Thyroid gland (tissue), 4 donors: ENCODE measurements around the gene AMZ1. TPM values are rescaled to one million over a fixed set of nuclear protein-coding genes. Genes with fewer than 3 reads are reported as not detected.
"Not testable (repeated sequence)": the region's sequence is repeated elsewhere in the genome, so short reads cannot be mapped to it uniquely, and the experiment has no call there.

ENCODE experiments used
- DNase-seq, 2 donors: peaks; one replicate each; pipeline ENCODE4 v3.0.0-alpha.2; 2019
- H3K27ac ChIP-seq, 3 donors: fragments of 200-600 bp; sonication (generic); 1 replicate in 2 of 3; 2 replicates in 1 of 3; pipeline ENCODE4 v1.5.1; 2016 to 2019; ENCODE audit warnings: mild to moderate bottlenecking in 1 of 3, moderate library complexity in 1 of 3
- H3K27me3 ChIP-seq: fragments of 200-600 bp; sonication (generic); one replicate; pipeline ENCODE4 v1.5.1; 2019
- H3K36me3 ChIP-seq, 2 donors: fragments of 200-600 bp; sonication (generic); one replicate each; pipeline ENCODE4 v1.5.1; 2016 to 2019
- H3K4me1 ChIP-seq, 2 donors: fragments of 200-600 bp; sonication (generic); one replicate each; pipeline ENCODE4 v1.5.1; 2017 to 2019
- H3K4me3 ChIP-seq, 3 donors: fragments of 200-600 bp; sonication (generic); replicated peaks in 1 of 3; 1 replicate in 2 of 3; 2 replicates in 1 of 3; pipeline ENCODE4 v1.5.1; 2016; ENCODE audit warnings: mild to moderate bottlenecking in 1 of 3
- H3K9me3 ChIP-seq: fragments of 200-600 bp; sonication (generic); one replicate; pipeline ENCODE4 v1.5.1; 2017
- CTCF ChIP-seq, 6 experiments: fragments of 200-600 bp in 3 of 6; fragments of 450-650 bp in 3 of 6; sonication (generic) in 3 of 6; IDR thresholded peaks; one replicate each; pipeline ENCODE4 v1.5.1; 2016 to 2019; ENCODE audit warnings: antibody characterized with exemption in 6 of 6, mild to moderate bottlenecking in 2 of 6, inconsistent platforms in 1 of 6, moderate library complexity in 1 of 6
- POLR2A ChIP-seq, 2 donors: fragments of 450-650 bp; IDR thresholded peaks; one replicate each; pipeline ENCODE4 v1.6.1; 2017; ENCODE audit warnings: antibody characterized with exemption in 2 of 2, mild to moderate bottlenecking in 2 of 2, moderate library complexity in 1 of 2
- WGBS, 2 donors: methylation state at CpG; one replicate each; pipeline ENCODE4 v1.1.5; 2017; 5-methylcytosine and 5-hydroxymethylcytosine counted together
- intact Hi-C: fragments of 100-400 bp; cut with DNase I; formaldehyde crosslinking; loops from one replicate; pipeline ENCODE4 v1.15.1; 2023
- total RNA-seq, 4 donors: library from RNA; depleted of rRNA; stranded (reverse); fragments of >200 nt; gene quantifications; one replicate each; pipeline ENCODE4 v1.2.3, GENCODE V29; 2016

Gene AMZ1
- total RNA-seq, 4 donors from 2014 or later, result 0.29 to 1.2 TPM; not detected in 2

GRCh38 chr7:2689951-2690705, 2.1 kb downstream of the AMZ1 start:
- intact Hi-C loops, result loop anchor here (10.0 kb wide), 1 partner anchor 125 kb away; no protein-coding TSS in a partner anchor
- H3K9me3 ChIP-seq, result no peaks in the 10 kb centered on the region
- H3K36me3 ChIP-seq, result no peaks in the 10 kb centered on the region
- no peak for TF ChIP-seq CTCF (IDR thresholded peaks at IDR 0.05)
- no peak for TF ChIP-seq POLR2A (IDR thresholded peaks at IDR 0.05)
- DNase-seq, result no peak
- no peak overlapping the region for H3K27ac ChIP-seq
- H3K4me1 ChIP-seq, result peaks cover 0 to 10% of the 10 kb centered on the region in 2 donors
- H3K27me3 ChIP-seq, result peaks cover 9% of the 10 kb centered on the region
- WGBS, 2 donors, result 79 to 80% methylated on average over 15 to 21 of the region's 23 CpGs
- no peak overlapping the region for H3K4me3 ChIP-seq

- intact Hi-C loops, result no loop called here
- Histone ChIP-seq H3K9me3 (no peaks in the 10 kb centered on the region), H3K36me3 (no peaks in the 10 kb centered on the region), H3K4me1 (peaks cover 0 to 10% of the 10 kb centered on the region in 2 donors), H3K27ac (no peak overlapping the region), H3K4me3 (no peak overlapping the region), H3K27me3 (peaks cover 9% of the 10 kb centered on the region)
- TF ChIP-seq CTCF (IDR thresholded peaks at IDR 0.05), result no peak
- TF ChIP-seq POLR2A (IDR thresholded peaks at IDR 0.05), result no peak
- no peak for DNase-seq
- 89 to 93% methylated on average over 18 of the region's 18 CpGs for WGBS, 2 donors
These were observed 3.2 kb downstream of the AMZ1 start for GRCh38 chr7:2691011-2691707.

GRCh38 chr7:2691932-2692439, 4.0 kb downstream of the AMZ1 start:
- H3K27ac ChIP-seq, H3K4me3 ChIP-seq, intact Hi-C loops, DNase-seq, H3K36me3 ChIP-seq, H3K9me3 ChIP-seq, H3K4me1 ChIP-seq, H3K27me3 ChIP-seq: not testable (repeated sequence)
- WGBS, 2 donors, result 93% methylated on average over 23 of the region's 23 CpGs

GRCh38 chr7:2692543-2692942, 4.5 kb downstream of the AMZ1 start:
- Histone ChIP-seq H3K9me3 (no peaks in the 10 kb centered on the region), H3K4me3 (no peak overlapping the region), H3K27me3 (peaks cover 4% of the 10 kb centered on the region), H3K36me3 (no peaks in the 10 kb centered on the region), H3K4me1 (peaks cover 0 to 9% of the 10 kb centered on the region in 2 donors), H3K27ac (no peak overlapping the region)
- 88 to 91% methylated on average over 14 of the region's 14 CpGs for WGBS, 2 donors
- intact Hi-C loops, result no loop called here
- no peak for TF ChIP-seq CTCF (IDR thresholded peaks at IDR 0.05)
- no peak for TF ChIP-seq POLR2A (IDR thresholded peaks at IDR 0.05)
- no peak for DNase-seq

- DNase-seq, H3K27me3 ChIP-seq, H3K27ac ChIP-seq, intact Hi-C loops, H3K36me3 ChIP-seq, H3K4me1 ChIP-seq, H3K9me3 ChIP-seq, H3K4me3 ChIP-seq: not testable (repeated sequence)
- 85% methylated on average over 17 to 18 of the region's 19 CpGs for WGBS, 2 donors
These were observed 5.6 kb downstream of the AMZ1 start for GRCh38 chr7:2693420-2694121.

GRCh38 chr7:2694122-2694436, 6.1 kb downstream of the AMZ1 start:
- H3K27ac ChIP-seq, H3K4me3 ChIP-seq, intact Hi-C loops, DNase-seq, H3K4me1 ChIP-seq, H3K36me3 ChIP-seq, H3K27me3 ChIP-seq, H3K9me3 ChIP-seq: not testable (repeated sequence)
- 86 to 91% methylated on average over 2 to 4 of the region's 8 CpGs for WGBS, 2 donors
